A549 (cell line): ENCODE results near the gene ATP2A3.

Experiments used
- MAFK ChIP-seq: fragments of 450-650 bp; IDR thresholded peaks from 2 replicates; pipeline ENCODE4 v1.6.1; 2014; ENCODE audit not compliant: partially characterized antibody
- MAZ ChIP-seq: fragments of 150-350 bp; IDR thresholded peaks from 2 replicates; pipeline ENCODE4 v1.6.1; 2014; ENCODE audit warnings: antibody characterized with exemption, low read depth, low read length, borderline replicate concordance

- TF ChIP-seq MAZ (no peak), MAFK (no peak)
Measured at GRCh38 chr17:3972931-3973330, 8.7 kb upstream of the ATP2A3 start.
